ENCODE measurements around the gene ADAMTS12.

DNA sequence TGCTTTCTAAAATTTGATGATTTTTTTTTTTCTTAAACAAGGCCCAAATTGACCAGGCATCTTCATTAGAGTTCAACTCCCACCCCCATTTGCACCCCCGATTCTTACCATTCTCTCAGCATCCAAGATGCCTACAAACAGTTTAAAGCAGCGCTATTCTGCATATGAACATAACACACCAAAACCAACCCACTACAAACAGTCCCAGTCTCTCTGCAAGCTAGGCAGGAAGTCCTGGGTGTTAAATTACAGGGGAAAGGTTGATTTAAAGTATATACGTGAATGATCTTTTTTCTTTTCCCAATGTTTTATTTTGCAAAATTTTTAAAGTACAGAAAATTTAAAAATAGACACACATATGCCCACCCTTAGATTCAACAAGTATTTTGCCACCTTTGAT, 127.0 kb downstream of the ADAMTS12 start:
- TF ChIP-seq, protein P1, sequence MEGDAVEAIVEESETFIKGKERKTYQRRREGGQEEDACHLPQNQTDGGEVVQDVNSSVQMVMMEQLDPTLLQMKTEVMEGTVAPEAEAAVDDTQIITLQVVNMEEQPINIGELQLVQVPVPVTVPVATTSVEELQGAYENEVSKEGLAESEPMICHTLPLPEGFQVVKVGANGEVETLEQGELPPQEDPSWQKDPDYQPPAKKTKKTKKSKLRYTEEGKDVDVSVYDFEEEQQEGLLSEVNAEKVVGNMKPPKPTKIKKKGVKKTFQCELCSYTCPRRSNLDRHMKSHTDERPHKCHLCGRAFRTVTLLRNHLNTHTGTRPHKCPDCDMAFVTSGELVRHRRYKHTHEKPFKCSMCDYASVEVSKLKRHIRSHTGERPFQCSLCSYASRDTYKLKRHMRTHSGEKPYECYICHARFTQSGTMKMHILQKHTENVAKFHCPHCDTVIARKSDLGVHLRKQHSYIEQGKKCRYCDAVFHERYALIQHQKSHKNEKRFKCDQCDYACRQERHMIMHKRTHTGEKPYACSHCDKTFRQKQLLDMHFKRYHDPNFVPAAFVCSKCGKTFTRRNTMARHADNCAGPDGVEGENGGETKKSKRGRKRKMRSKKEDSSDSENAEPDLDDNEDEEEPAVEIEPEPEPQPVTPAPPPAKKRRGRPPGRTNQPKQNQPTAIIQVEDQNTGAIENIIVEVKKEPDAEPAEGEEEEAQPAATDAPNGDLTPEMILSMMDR (optimal IDR thresholded peaks at IDR 0.05 in 1 of 3, IDR thresholded peaks at IDR 0.05 in 1 of 3, conservative IDR thresholded peaks at IDR 0.05 in 1 of 3; ENCODE audit: extremely low read depth in 1 of 3, insufficient read depth in 2 of 3, low read length in 3 of 3): no peak
- no peak for TF ChIP-seq EZH2 (IDR thresholded peaks at IDR 0.05; ENCODE audit: low read length)
